ENCODE results near the gene QARS1.

Gene QARS1

GRCh38 chr3:49120438-49121131 lies 16.0 kb upstream of the QARS1 start, which contains the start of gene USP19:
USP19 (minus strand) TSS chr3:49120823; CDS start chr3:49119145, 1,678 bp downstream.
- Histone ChIP-seq H3K36me3 (ENCODE audit: control insufficient read depth, insufficient read depth, low read length) (peaks cover 79% of the 10 kb centered on the region), H3K4me3 (ENCODE audit: extremely low read depth, insufficient read depth, low read length, poor library complexity, severe bottlenecking) (peak within 1 kb of the TSS; percentile 67), H3K4me1 (ENCODE audit: control insufficient read depth, insufficient read depth, low read length, poor library complexity, severe bottlenecking) (peaks cover 6% of the 10 kb centered on the region), H3K9me3 (ENCODE audit: control insufficient read depth, low read length) (no peaks in the 10 kb centered on the region), H3K27ac (ENCODE audit: low read depth, low read length, severe bottlenecking) (peak within 1 kb of the TSS; percentile 98)
- WGBS, 2 experiments (ENCODE audit: insufficient coverage in 2 of 2), result 1 to 2% methylated on average over 59 to 61 of the region's 70 CpGs

- Histone ChIP-seq H3K4me1 (ENCODE audit: control insufficient read depth, insufficient read depth, low read length, poor library complexity, severe bottlenecking) (peaks cover 6% of the 10 kb centered on the region), H3K36me3 (ENCODE audit: control insufficient read depth, insufficient read depth, low read length) (peaks cover 79% of the 10 kb centered on the region), H3K9me3 (ENCODE audit: control insufficient read depth, low read length) (no peaks in the 10 kb centered on the region), H3K4me3 (ENCODE audit: extremely low read depth, insufficient read depth, low read length, poor library complexity, severe bottlenecking) (peak overlapping the region; percentile 67), H3K27ac (ENCODE audit: low read depth, low read length, severe bottlenecking) (peak overlapping the region; percentile 98)
- WGBS, 2 experiments (ENCODE audit: insufficient coverage in 2 of 2), result 0 to 1% methylated on average over 8 to 9 of the region's 9 CpGs
Measured at GRCh38 chr3:49120096-49120437, 15.5 kb upstream of the QARS1 start.

- Histone ChIP-seq H3K4me1 (ENCODE audit: control insufficient read depth, insufficient read depth, low read length, poor library complexity, severe bottlenecking) (peaks cover 6% of the 10 kb centered on the region), H3K4me3 (ENCODE audit: extremely low read depth, insufficient read depth, low read length, poor library complexity, severe bottlenecking) (peak overlapping the region; percentile 67), H3K27ac (ENCODE audit: low read depth, low read length, severe bottlenecking) (no peak overlapping the region), H3K9me3 (ENCODE audit: control insufficient read depth, low read length) (no peaks in the 10 kb centered on the region), H3K36me3 (ENCODE audit: control insufficient read depth, insufficient read depth, low read length) (peaks cover 79% of the 10 kb centered on the region)
- 76 to 100% methylated on average over 1 to 2 of the region's 3 CpGs for WGBS, 2 experiments (ENCODE audit: insufficient coverage in 2 of 2)
Measured at GRCh38 chr3:49119439-49119838, 14.9 kb upstream of the QARS1 start.

GRCh38 chr3:49119036-49119435 lies 14.5 kb upstream of the QARS1 start:
- Histone ChIP-seq H3K4me3 (ENCODE audit: extremely low read depth, insufficient read depth, low read length, poor library complexity, severe bottlenecking) (no peak overlapping the region), H3K9me3 (ENCODE audit: control insufficient read depth, low read length) (no peaks in the 10 kb centered on the region), H3K36me3 (ENCODE audit: control insufficient read depth, insufficient read depth, low read length) (peaks cover 79% of the 10 kb centered on the region), H3K4me1 (ENCODE audit: control insufficient read depth, insufficient read depth, low read length, poor library complexity, severe bottlenecking) (peaks cover 6% of the 10 kb centered on the region), H3K27ac (ENCODE audit: low read depth, low read length, severe bottlenecking) (no peak overlapping the region)
- WGBS, 2 experiments (ENCODE audit: insufficient coverage in 2 of 2), result 94 to 99% methylated on average over 9 to 10 of the region's 10 CpGs

- H3K9me3 ChIP-seq (ENCODE audit: control insufficient read depth, low read length), result no peaks in the 10 kb centered on the region
- no peak overlapping the region for H3K4me3 ChIP-seq (ENCODE audit: extremely low read depth, insufficient read depth, low read length, poor library complexity, severe bottlenecking)
- no peaks in the 10 kb centered on the region for H3K4me1 ChIP-seq (ENCODE audit: control insufficient read depth, insufficient read depth, low read length, poor library complexity, severe bottlenecking)
- no peak overlapping the region for H3K27ac ChIP-seq (ENCODE audit: low read depth, low read length, severe bottlenecking)
- H3K36me3 ChIP-seq (ENCODE audit: control insufficient read depth, insufficient read depth, low read length), result peaks cover 93% of the 10 kb centered on the region
- 97 to 98% methylated on average over 10 to 13 of the region's 14 CpGs for WGBS, 2 experiments (ENCODE audit: insufficient coverage in 2 of 2)
Measured at GRCh38 chr3:49112262-49112661, 7.7 kb upstream of the QARS1 start.

GRCh38 chr3:49111347-49111746 lies 6.8 kb upstream of the QARS1 start:
- no peak overlapping the region for H3K27ac ChIP-seq (ENCODE audit: low read depth, low read length, severe bottlenecking)
- H3K4me3 ChIP-seq (ENCODE audit: extremely low read depth, insufficient read depth, low read length, poor library complexity, severe bottlenecking), result no peak overlapping the region
- peaks cover 84% of the 10 kb centered on the region for H3K36me3 ChIP-seq (ENCODE audit: control insufficient read depth, insufficient read depth, low read length)
- H3K9me3 ChIP-seq (ENCODE audit: control insufficient read depth, low read length), result no peaks in the 10 kb centered on the region
- WGBS, 2 experiments (ENCODE audit: insufficient coverage in 2 of 2), result 96 to 97% methylated on average over 5 to 6 of the region's 6 CpGs
- H3K4me1 ChIP-seq (ENCODE audit: control insufficient read depth, insufficient read depth, low read length, poor library complexity, severe bottlenecking), result no peaks in the 10 kb centered on the region

GRCh38 chr3:49110780-49111179 lies 6.2 kb upstream of the QARS1 start:
- WGBS, 2 experiments (ENCODE audit: insufficient coverage in 2 of 2), result 94 to 96% methylated on average over 9 to 13 of the region's 13 CpGs
- Histone ChIP-seq H3K4me3 (ENCODE audit: extremely low read depth, insufficient read depth, low read length, poor library complexity, severe bottlenecking) (no peak overlapping the region), H3K4me1 (ENCODE audit: control insufficient read depth, insufficient read depth, low read length, poor library complexity, severe bottlenecking) (peaks cover 1% of the 10 kb centered on the region), H3K27ac (ENCODE audit: low read depth, low read length, severe bottlenecking) (no peak overlapping the region), H3K9me3 (ENCODE audit: control insufficient read depth, low read length) (no peaks in the 10 kb centered on the region), H3K36me3 (ENCODE audit: control insufficient read depth, insufficient read depth, low read length) (peaks cover 79% of the 10 kb centered on the region)

GRCh38 chr3:49108346-49108745 lies 3.8 kb upstream of the QARS1 start:
- H3K9me3 ChIP-seq (ENCODE audit: control insufficient read depth, low read length), result no peaks in the 10 kb centered on the region
- H3K36me3 ChIP-seq (ENCODE audit: control insufficient read depth, insufficient read depth, low read length), result peaks cover 57% of the 10 kb centered on the region
- no peak overlapping the region for H3K27ac ChIP-seq (ENCODE audit: low read depth, low read length, severe bottlenecking)

GRCh38 chr3:49104052-49104426 lies 518 bp downstream of the QARS1 start:
- Histone ChIP-seq H3K4me1 (ENCODE audit: control insufficient read depth, insufficient read depth, low read length, poor library complexity, severe bottlenecking) (peaks cover 14% of the 10 kb centered on the region), H3K27ac (ENCODE audit: low read depth, low read length, severe bottlenecking) (peak overlapping the region; percentile 98), H3K4me3 (ENCODE audit: extremely low read depth, insufficient read depth, low read length, poor library complexity, severe bottlenecking) (peak overlapping the region; percentile 82), H3K9me3 (ENCODE audit: control insufficient read depth, low read length) (no peaks in the 10 kb centered on the region), H3K36me3 (ENCODE audit: control insufficient read depth, insufficient read depth, low read length) (peaks cover 61% of the 10 kb centered on the region)
- WGBS, 2 experiments (ENCODE audit: insufficient coverage in 2 of 2), result 3 to 4% methylated on average over 5 to 8 of the region's 8 CpGs

More at GRCh38 chr3:49108346-49108745, 3.8 kb upstream of the QARS1 start:
- WGBS, 2 experiments (ENCODE audit: insufficient coverage in 2 of 2), result 95 to 98% methylated on average over 10 to 13 of the region's 14 CpGs
- Histone ChIP-seq H3K4me3 (ENCODE audit: extremely low read depth, insufficient read depth, low read length, poor library complexity, severe bottlenecking) (no peak overlapping the region), H3K4me1 (ENCODE audit: control insufficient read depth, insufficient read depth, low read length, poor library complexity, severe bottlenecking) (peaks cover 11% of the 10 kb centered on the region)

- WGBS, 2 experiments (ENCODE audit: insufficient coverage in 2 of 2), result 95 to 100% methylated on average over 10 to 11 of the region's 11 CpGs
- H3K4me3 ChIP-seq (ENCODE audit: extremely low read depth, insufficient read depth, low read length, poor library complexity, severe bottlenecking), result no peak overlapping the region
Measured at GRCh38 chr3:49100046-49100615, 4.4 kb downstream of the QARS1 start.

More at GRCh38 chr3:49100046-49100615, 4.4 kb downstream of the QARS1 start:
- Histone ChIP-seq H3K36me3 (ENCODE audit: control insufficient read depth, insufficient read depth, low read length) (peaks cover 71% of the 10 kb centered on the region), H3K27ac (ENCODE audit: low read depth, low read length, severe bottlenecking) (no peak overlapping the region), H3K4me1 (ENCODE audit: control insufficient read depth, insufficient read depth, low read length, poor library complexity, severe bottlenecking) (peaks cover 13% of the 10 kb centered on the region), H3K9me3 (ENCODE audit: control insufficient read depth, low read length) (no peaks in the 10 kb centered on the region)
